HG03108 (cell line): ENCODE data around the gene SCRT2.
"Not testable (repeated sequence)": the region's sequence is repeated elsewhere in the genome, so short reads cannot be mapped to it uniquely, and the experiment has no call there.

Experiments used
- ATAC-seq: cut with Tn5 transposase; IDR thresholded peaks from one replicate; pipeline ENCODE4 v1.9.1; 2021; ENCODE audit warnings: moderate library complexity; ENCODE audit not compliant: unreplicated experiment

The SCRT2 gene

GRCh38 chr20:701401-702129 is 26.0 kb upstream of the SCRT2 start:
- ATAC-seq: no peak

GRCh38 chr20:699811-700338 is 24.3 kb upstream of the SCRT2 start:
- no peak for ATAC-seq

- no peak for ATAC-seq
These were observed 23.7 kb upstream of the SCRT2 start for GRCh38 chr20:699342-699741.

GRCh38 chr20:698276-698675 is 22.7 kb upstream of the SCRT2 start:
- no peak for ATAC-seq

GRCh38 chr20:697826-698225 is 22.2 kb upstream of the SCRT2 start:
- ATAC-seq: no peak

- no peak for ATAC-seq
These were observed 19.7 kb upstream of the SCRT2 start for GRCh38 chr20:695165-695866.

GRCh38 chr20:694496-694895 is 18.9 kb upstream of the SCRT2 start:
- ATAC-seq: no peak

GRCh38 chr20:693786-694185 is 18.2 kb upstream of the SCRT2 start:
- not testable (repeated sequence) for ATAC-seq

GRCh38 chr20:692044-692443 is 16.4 kb upstream of the SCRT2 start:
- ATAC-seq: no peak

GRCh38 chr20:689947-690346 is 14.3 kb upstream of the SCRT2 start:
- no peak for ATAC-seq

- no peak for ATAC-seq
These were observed 13.7 kb upstream of the SCRT2 start for GRCh38 chr20:689348-689747.

- no peak for ATAC-seq
These were observed 13.2 kb upstream of the SCRT2 start for GRCh38 chr20:688809-689212.

GRCh38 chr20:687468-688203 is 12.0 kb upstream of the SCRT2 start:
- no peak for ATAC-seq

GRCh38 chr20:684676-685319 is 9.2 kb upstream of the SCRT2 start:
- ATAC-seq: no peak

GRCh38 chr20:682123-682522 is 6.5 kb upstream of the SCRT2 start:
- ATAC-seq: no peak

GRCh38 chr20:680638-681187 is 5.1 kb upstream of the SCRT2 start:
- no peak for ATAC-seq

GRCh38 chr20:677957-678356 is 2.4 kb upstream of the SCRT2 start:
- no peak for ATAC-seq

- ATAC-seq: no peak
These were observed 1.4 kb upstream of the SCRT2 start for GRCh38 chr20:676967-677366.

GRCh38 chr20:676315-676937 is 824 bp upstream of the SCRT2 start:
- no peak for ATAC-seq

- no peak for ATAC-seq
These were observed 559 bp downstream of the SCRT2 start for GRCh38 chr20:675033-675452.
